Adrenal gland (tissue), 5 donors: ENCODE results near the gene CRHR1.

Experiments used
- POLR2A ChIP-seq, 2 donors: fragments of 450-650 bp; IDR thresholded peaks; one replicate each; pipeline ENCODE4 v1.6.1; 2017; ENCODE audit warnings: antibody characterized with exemption in 2 of 2, mild to moderate bottlenecking in 2 of 2, moderate library complexity in 1 of 2
- TF ChIP-seq, protein P1 (sequence below), 6 experiments: fragments of 450-650 bp in 4 of 6; fragments of 200-600 bp in 2 of 6; sonication (generic) in 1 of 6; IDR thresholded peaks; 1 replicate in 5 of 6; 2 replicates in 1 of 6; pipeline versions ENCODE4 v1.5.1 to v1.8.0; 2016 to 2021; ENCODE audit warnings: antibody characterized with exemption in 6 of 6, mild to moderate bottlenecking in 2 of 6, moderate library complexity in 1 of 6
- donor health status: DM: no; HTN: no; CAD: no.

DNA sequence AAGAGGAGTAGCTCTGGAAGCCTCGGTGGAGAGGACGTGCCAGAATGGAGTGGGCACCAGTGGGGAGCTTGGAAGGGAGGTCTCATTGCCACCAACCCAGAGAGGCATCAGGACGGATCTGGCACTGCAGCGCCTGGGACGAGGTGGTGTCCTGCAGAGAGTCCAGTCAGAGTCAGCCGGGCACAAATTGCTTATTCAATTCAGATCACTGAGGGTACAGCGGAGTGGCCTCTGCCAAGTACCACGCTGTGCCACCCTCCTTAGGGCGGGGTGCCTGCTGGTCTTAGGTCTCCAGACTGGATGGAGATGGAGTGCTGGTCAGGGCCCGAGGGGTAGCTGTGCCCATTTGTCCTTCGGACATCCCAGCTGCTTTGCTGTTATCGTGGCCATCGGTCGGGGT is 41.7 kb downstream of the CRHR1 start:
- TF ChIP-seq, protein P1, sequence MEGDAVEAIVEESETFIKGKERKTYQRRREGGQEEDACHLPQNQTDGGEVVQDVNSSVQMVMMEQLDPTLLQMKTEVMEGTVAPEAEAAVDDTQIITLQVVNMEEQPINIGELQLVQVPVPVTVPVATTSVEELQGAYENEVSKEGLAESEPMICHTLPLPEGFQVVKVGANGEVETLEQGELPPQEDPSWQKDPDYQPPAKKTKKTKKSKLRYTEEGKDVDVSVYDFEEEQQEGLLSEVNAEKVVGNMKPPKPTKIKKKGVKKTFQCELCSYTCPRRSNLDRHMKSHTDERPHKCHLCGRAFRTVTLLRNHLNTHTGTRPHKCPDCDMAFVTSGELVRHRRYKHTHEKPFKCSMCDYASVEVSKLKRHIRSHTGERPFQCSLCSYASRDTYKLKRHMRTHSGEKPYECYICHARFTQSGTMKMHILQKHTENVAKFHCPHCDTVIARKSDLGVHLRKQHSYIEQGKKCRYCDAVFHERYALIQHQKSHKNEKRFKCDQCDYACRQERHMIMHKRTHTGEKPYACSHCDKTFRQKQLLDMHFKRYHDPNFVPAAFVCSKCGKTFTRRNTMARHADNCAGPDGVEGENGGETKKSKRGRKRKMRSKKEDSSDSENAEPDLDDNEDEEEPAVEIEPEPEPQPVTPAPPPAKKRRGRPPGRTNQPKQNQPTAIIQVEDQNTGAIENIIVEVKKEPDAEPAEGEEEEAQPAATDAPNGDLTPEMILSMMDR (IDR thresholded peaks at IDR 0.05) = no peak
- TF ChIP-seq POLR2A (IDR thresholded peaks at IDR 0.05) = no peak
